Measurements from ENCODE around the gene MSH2. TPM values are rescaled to one million over a fixed set of nuclear protein-coding genes. Genes with fewer than 3 reads are reported as not detected.
"Not testable (repeated sequence)": the region's sequence is repeated elsewhere in the genome, so short reads cannot be mapped to it uniquely, and the experiment has no call there.

MSH2 gene
- total RNA-seq, 1 donor from 2014 or later = 9.3 TPM

DNA sequence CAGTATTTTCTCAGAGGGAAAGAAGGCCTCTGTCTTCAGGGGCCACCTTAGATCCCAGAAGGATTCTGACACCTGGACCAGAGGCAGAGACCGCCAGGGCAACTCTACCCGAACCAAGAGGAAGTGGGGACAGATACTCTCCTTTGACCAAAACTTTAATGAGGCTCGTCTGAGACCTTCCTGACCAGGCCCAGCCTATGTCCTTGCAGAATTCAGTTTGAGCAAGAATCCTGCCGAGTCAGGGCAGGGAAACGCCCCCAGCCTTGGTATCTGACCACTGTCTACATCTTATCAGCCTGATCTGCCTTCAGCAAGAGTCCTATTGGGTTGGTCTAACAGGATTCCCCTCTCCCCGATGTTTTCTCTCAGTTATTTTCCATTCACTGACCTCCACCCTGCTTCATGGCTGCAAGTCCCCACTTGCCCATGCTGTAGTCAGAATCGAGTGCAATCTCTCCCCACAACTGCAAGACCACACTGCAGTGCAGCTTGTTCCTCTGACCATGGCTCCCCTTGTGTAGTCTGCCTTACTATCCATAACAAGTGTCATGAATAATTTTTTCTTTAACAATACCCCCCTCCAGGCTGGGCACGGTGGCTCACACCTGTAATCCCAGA lies 95.0 kb downstream of the MSH2 start:
- intact Hi-C loops (cut with DNase I) = no loop called here
- Histone ChIP-seq H3K27me3 (no peaks in the 10 kb centered on the region), H3K4me1 (no peaks in the 10 kb centered on the region), H3K4me3 (no peak overlapping the region), H3K27ac (no peak overlapping the region), H3K36me3 (no peaks in the 10 kb centered on the region), H3K9me3 (no peaks in the 10 kb centered on the region)
- TF ChIP-seq, protein P1, sequence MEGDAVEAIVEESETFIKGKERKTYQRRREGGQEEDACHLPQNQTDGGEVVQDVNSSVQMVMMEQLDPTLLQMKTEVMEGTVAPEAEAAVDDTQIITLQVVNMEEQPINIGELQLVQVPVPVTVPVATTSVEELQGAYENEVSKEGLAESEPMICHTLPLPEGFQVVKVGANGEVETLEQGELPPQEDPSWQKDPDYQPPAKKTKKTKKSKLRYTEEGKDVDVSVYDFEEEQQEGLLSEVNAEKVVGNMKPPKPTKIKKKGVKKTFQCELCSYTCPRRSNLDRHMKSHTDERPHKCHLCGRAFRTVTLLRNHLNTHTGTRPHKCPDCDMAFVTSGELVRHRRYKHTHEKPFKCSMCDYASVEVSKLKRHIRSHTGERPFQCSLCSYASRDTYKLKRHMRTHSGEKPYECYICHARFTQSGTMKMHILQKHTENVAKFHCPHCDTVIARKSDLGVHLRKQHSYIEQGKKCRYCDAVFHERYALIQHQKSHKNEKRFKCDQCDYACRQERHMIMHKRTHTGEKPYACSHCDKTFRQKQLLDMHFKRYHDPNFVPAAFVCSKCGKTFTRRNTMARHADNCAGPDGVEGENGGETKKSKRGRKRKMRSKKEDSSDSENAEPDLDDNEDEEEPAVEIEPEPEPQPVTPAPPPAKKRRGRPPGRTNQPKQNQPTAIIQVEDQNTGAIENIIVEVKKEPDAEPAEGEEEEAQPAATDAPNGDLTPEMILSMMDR (IDR thresholded peaks at IDR 0.05) = no peak
- no peak for TF ChIP-seq POLR2A (IDR thresholded peaks at IDR 0.05)
- TF ChIP-seq POLR2AphosphoS5 (IDR thresholded peaks at IDR 0.05; ENCODE audit: insufficient read depth in 1 of 2, low read depth in 1 of 2) = no peak
- no peak for DNase-seq (ENCODE audit: extremely low spot score in 2 of 2)

DNA sequence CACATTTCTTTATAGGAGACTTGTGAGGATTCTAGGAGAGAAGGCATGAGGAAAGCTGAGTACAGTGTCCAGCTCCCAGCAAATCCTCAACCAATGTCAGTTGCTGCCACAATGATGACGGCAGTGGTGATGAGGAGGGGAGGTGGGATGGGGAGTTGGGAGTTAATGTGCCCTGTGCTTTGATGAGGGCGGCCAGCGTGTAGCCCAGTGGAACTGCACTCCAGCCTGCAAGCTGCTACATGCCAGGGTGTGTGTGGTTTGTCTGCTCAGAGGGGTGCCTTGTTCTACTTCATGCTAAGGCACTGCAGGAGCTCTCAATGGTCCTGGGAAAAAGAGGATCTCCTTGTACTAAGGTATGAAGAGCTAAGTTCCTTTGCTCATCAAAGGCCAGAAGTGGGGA lies 96.1 kb downstream of the MSH2 start:
- intact Hi-C loops (cut with DNase I) = no loop called here
- no peaks in the 10 kb centered on the region for H3K9me3 ChIP-seq
- no peaks in the 10 kb centered on the region for H3K36me3 ChIP-seq
- no peaks in the 10 kb centered on the region for H3K4me1 ChIP-seq
- TF ChIP-seq, protein P1 (IDR thresholded peaks at IDR 0.05) = no peak
- TF ChIP-seq POLR2AphosphoS5 (IDR thresholded peaks at IDR 0.05; ENCODE audit: insufficient read depth in 1 of 2, low read depth in 1 of 2) (no peak), POLR2A (IDR thresholded peaks at IDR 0.05) (no peak)
- H3K27ac ChIP-seq = no peak overlapping the region
- H3K4me3 ChIP-seq = no peak overlapping the region
- no peaks in the 10 kb centered on the region for H3K27me3 ChIP-seq
- DNase-seq (ENCODE audit: extremely low spot score in 2 of 2) = no peak

DNA sequence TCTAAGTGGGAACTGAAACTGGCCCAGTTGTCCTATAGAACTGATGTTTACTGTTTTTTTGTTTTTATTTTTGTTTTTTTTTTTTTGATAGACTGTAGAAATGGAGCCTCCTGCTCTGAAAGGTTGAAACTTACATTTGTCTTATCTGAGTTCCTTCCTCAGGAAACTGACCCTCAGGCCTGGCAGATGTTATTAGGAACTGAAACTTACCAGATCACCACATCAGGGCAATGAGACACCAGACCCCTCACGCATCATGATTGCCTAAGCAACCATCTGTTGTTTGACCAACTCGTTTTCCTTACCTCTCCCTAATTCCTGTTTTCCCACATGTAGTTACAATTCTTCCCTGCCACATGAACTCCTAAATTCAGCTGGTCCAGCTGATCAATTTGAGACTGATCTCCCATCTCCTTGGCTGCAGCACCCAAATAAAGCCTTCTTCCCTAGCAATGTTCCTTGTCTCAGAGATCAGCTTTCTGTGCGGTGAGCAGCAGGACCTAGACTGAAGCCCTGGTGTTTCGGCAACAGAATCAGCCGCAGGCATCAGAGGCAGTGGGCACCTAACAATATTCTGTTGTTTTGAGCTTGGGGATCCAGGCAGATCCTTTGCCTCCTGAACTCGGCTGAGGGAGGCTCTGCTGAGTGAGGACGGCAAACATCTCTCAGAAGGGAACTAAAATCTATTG lies 96.8 kb downstream of the MSH2 start:
- Histone ChIP-seq H3K4me1 (no peaks in the 10 kb centered on the region), H3K27ac (no peak overlapping the region), H3K36me3 (no peaks in the 10 kb centered on the region), H3K9me3 (no peaks in the 10 kb centered on the region), H3K4me3 (no peak overlapping the region), H3K27me3 (no peaks in the 10 kb centered on the region)
- no peak for DNase-seq (ENCODE audit: extremely low spot score in 2 of 2)
- intact Hi-C loops (cut with DNase I) = no loop called here
- TF ChIP-seq POLR2A (IDR thresholded peaks at IDR 0.05) (no peak), POLR2AphosphoS5 (IDR thresholded peaks at IDR 0.05; ENCODE audit: insufficient read depth in 1 of 2, low read depth in 1 of 2) (no peak)
- TF ChIP-seq, protein P1 (IDR thresholded peaks at IDR 0.05) = no peak

DNA sequence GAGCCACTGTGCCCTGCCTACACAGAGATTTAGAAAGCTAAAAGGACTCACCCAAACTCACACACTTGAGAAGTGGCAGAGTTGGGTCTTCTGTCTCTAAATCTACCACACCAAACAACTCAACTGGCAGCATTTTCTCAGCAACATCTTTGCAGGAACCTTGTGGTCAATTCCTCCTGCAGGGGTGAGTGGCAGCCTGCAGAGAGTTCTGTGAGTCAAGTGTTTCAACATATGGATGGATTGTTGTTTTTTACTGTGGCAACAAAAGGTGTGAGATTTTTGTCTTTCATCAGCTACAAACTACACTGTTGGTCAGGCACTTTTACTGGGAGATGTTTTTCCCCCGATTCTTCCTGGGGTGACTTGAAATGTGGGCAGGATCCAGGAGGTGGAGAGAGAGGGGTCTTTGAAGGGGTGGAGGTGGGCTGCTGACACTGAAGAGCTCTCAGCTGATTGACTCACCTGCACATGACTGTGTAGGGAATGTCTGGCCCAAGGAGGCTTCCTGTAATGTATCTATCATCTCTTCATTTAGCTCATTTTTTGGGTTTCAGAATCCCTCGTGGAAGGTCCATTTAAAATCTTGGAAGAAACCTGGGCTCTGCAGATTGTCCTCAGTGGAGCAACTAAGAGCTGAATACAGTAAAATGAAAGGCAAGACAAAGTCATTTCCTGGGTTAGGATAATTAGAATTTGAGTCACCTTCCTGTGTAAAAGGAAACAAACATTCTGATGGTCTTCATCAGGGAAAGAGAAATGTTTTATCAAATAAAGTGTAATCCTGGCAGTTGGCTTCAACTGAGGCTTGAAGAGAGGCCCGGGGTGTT lies 98.6 kb downstream of the MSH2 start:
- TF ChIP-seq POLR2A (IDR thresholded peaks at IDR 0.05) = no peak
- TF ChIP-seq POLR2AphosphoS5 (IDR thresholded peaks at IDR 0.05; ENCODE audit: insufficient read depth in 1 of 2, low read depth in 1 of 2) = no peak
- TF ChIP-seq, protein P1 (IDR thresholded peaks at IDR 0.05) = no peak

DNA sequence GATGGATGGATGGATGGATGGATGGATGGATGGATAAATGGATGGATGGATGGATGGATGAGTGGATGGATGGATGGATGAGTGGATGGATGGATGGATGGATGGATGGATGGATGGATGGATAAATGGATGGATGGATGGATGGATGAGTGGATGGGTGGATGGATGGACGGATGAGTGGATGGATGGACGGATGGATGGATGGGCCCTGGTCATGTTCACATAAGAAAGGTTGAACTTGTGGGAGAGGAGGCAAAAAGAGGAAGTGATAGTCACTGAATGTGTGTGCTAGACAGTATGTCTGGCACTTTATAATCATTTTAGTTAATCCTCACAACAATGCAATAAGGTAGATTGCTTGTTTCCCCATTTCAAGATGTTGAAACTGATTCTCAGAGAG lies 99.5 kb downstream of the MSH2 start:
- H3K27ac ChIP-seq; H3K36me3 ChIP-seq; H3K4me1 ChIP-seq; H3K4me3 ChIP-seq; H3K27me3 ChIP-seq; H3K9me3 ChIP-seq; intact Hi-C loops (cut with DNase I); DNase-seq (ENCODE audit: extremely low spot score in 2 of 2): not testable (repeated sequence)

More for the DNA sequence above, 98.6 kb downstream of the MSH2 start:
- DNase-seq (ENCODE audit: extremely low spot score in 2 of 2) = no peak
- H3K27me3 ChIP-seq = no peaks in the 10 kb centered on the region
- no peaks in the 10 kb centered on the region for H3K4me1 ChIP-seq
- intact Hi-C loops (cut with DNase I) = no loop called here
- H3K36me3 ChIP-seq = no peaks in the 10 kb centered on the region
- H3K9me3 ChIP-seq = no peaks in the 10 kb centered on the region
- H3K4me3 ChIP-seq = no peak overlapping the region
- no peak overlapping the region for H3K27ac ChIP-seq

Data from vagina (tissue), 2 donors.